Measurements from ENCODE around the gene PMFBP1. TPM values are rescaled to one million over a fixed set of nuclear protein-coding genes. Genes with fewer than 3 reads are reported as not detected.

PMFBP1 gene
- total RNA-seq, 2 donors from 2014 or later: 2.0 TPM; not detected in 1

GRCh38 chr16:72124148-72124547 lies 47.8 kb downstream of the PMFBP1 start:
- Histone ChIP-seq H3K4me3 (no peak overlapping the region), H3K36me3 (no peaks in the 10 kb centered on the region), H3K4me1 (peaks cover 0 to 8% of the 10 kb centered on the region in 2 donors), H3K9me3 (no peaks in the 10 kb centered on the region), H3K27me3 (no peaks in the 10 kb centered on the region), H3K27ac (no peak overlapping the region)
- DNase-seq (ENCODE audit: low spot score): no peak
- TF ChIP-seq CTCF (IDR thresholded peaks at IDR 0.05): no peak

GRCh38 chr16:72123426-72123825 lies 48.5 kb downstream of the PMFBP1 start:
- H3K9me3 ChIP-seq: no peaks in the 10 kb centered on the region

GRCh38 chr16:72122916-72123315 lies 49.0 kb downstream of the PMFBP1 start:
- H3K4me3 ChIP-seq: no peak overlapping the region
- H3K27me3 ChIP-seq: no peaks in the 10 kb centered on the region
- peaks cover 0 to 8% of the 10 kb centered on the region in 2 donors for H3K4me1 ChIP-seq
- no peaks in the 10 kb centered on the region for H3K9me3 ChIP-seq
- peak; percentile 49 for DNase-seq (ENCODE audit: low spot score)
- no peaks in the 10 kb centered on the region for H3K36me3 ChIP-seq
- TF ChIP-seq CTCF (IDR thresholded peaks at IDR 0.05): no peak
- no peak overlapping the region for H3K27ac ChIP-seq

More at GRCh38 chr16:72123426-72123825, 48.5 kb downstream of the PMFBP1 start:
- Histone ChIP-seq H3K36me3 (no peaks in the 10 kb centered on the region), H3K4me1 (peaks cover 0 to 8% of the 10 kb centered on the region in 2 donors), H3K27ac (no peak overlapping the region), H3K4me3 (no peak overlapping the region), H3K27me3 (no peaks in the 10 kb centered on the region)
- peak; percentile 34 for DNase-seq (ENCODE audit: low spot score)
- no peak for TF ChIP-seq CTCF (IDR thresholded peaks at IDR 0.05)

- Histone ChIP-seq H3K36me3 (no peaks in the 10 kb centered on the region), H3K27ac (no peak overlapping the region), H3K9me3 (no peaks in the 10 kb centered on the region), H3K4me1 (peaks cover 0 to 8% of the 10 kb centered on the region in 2 donors), H3K27me3 (no peaks in the 10 kb centered on the region), H3K4me3 (no peak overlapping the region)
- TF ChIP-seq CTCF (IDR thresholded peaks at IDR 0.05): no peak
- peak; percentile 34 for DNase-seq (ENCODE audit: low spot score)
Observed at GRCh38 chr16:72122308-72122707, 49.6 kb downstream of the PMFBP1 start.

- Histone ChIP-seq H3K36me3 (no peaks in the 10 kb centered on the region), H3K27ac (no peak overlapping the region), H3K27me3 (no peaks in the 10 kb centered on the region), H3K4me3 (no peak overlapping the region), H3K9me3 (no peaks in the 10 kb centered on the region), H3K4me1 (peaks cover 0 to 5% of the 10 kb centered on the region in 2 donors)
- peak; percentile 30 for DNase-seq (ENCODE audit: low spot score)
- no peak for TF ChIP-seq CTCF (IDR thresholded peaks at IDR 0.05)
Observed at GRCh38 chr16:72120026-72120425, 51.9 kb downstream of the PMFBP1 start.

GRCh38 chr16:72113616-72113945 lies 58.4 kb downstream of the PMFBP1 start:
- no peak for TF ChIP-seq CTCF (IDR thresholded peaks at IDR 0.05)
- no peak overlapping the region for H3K27ac ChIP-seq
- peaks cover 40% of the 10 kb centered on the region for H3K36me3 ChIP-seq

More at GRCh38 chr16:72113616-72113945, 58.4 kb downstream of the PMFBP1 start:
- Histone ChIP-seq H3K4me1 (no peaks in the 10 kb centered on the region), H3K9me3 (no peaks in the 10 kb centered on the region), H3K4me3 (no peak overlapping the region), H3K27me3 (no peaks in the 10 kb centered on the region)
- DNase-seq (ENCODE audit: low spot score): no peak

Data from right atrium auricular region (tissue), 2 donors.